GM12872 (cell line): Measurements from ENCODE around the gene MAP4K4.

Source experiments
- TF ChIP-seq, protein P1 (sequence below): IDR thresholded peaks from 3 replicates; pipeline ENCODE4 v1.5.1; 2011; ENCODE audit warnings: low read depth, mild to moderate bottlenecking, low read length, moderate library complexity; ENCODE audit not compliant: insufficient read depth

MAP4K4 gene

DNA sequence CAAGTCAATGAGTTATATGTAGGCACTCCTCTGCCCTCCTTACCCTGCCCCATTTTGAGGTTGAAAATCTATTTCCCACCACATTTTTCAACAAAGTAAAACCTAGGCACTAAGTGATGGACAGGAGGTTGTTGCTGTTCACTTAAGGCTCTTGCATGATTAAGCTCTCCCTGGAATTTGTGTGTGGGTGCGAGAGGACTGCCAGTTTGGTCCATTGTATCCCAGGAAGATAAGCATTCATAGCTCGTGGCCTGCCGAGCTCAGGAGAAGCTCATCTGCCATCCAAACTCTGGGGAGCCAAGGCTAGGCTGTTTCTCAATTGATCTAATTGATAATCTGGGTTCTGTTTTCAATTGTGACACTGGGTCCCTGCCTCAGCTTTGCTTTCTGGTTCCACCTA is 4.7 kb upstream of the MAP4K4 start:
- TF ChIP-seq, protein P1, sequence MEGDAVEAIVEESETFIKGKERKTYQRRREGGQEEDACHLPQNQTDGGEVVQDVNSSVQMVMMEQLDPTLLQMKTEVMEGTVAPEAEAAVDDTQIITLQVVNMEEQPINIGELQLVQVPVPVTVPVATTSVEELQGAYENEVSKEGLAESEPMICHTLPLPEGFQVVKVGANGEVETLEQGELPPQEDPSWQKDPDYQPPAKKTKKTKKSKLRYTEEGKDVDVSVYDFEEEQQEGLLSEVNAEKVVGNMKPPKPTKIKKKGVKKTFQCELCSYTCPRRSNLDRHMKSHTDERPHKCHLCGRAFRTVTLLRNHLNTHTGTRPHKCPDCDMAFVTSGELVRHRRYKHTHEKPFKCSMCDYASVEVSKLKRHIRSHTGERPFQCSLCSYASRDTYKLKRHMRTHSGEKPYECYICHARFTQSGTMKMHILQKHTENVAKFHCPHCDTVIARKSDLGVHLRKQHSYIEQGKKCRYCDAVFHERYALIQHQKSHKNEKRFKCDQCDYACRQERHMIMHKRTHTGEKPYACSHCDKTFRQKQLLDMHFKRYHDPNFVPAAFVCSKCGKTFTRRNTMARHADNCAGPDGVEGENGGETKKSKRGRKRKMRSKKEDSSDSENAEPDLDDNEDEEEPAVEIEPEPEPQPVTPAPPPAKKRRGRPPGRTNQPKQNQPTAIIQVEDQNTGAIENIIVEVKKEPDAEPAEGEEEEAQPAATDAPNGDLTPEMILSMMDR, result no peak

- TF ChIP-seq, protein P1, result no peak
Observed at GRCh38 chr2:101693991-101694588, 3.4 kb upstream of the MAP4K4 start.

DNA sequence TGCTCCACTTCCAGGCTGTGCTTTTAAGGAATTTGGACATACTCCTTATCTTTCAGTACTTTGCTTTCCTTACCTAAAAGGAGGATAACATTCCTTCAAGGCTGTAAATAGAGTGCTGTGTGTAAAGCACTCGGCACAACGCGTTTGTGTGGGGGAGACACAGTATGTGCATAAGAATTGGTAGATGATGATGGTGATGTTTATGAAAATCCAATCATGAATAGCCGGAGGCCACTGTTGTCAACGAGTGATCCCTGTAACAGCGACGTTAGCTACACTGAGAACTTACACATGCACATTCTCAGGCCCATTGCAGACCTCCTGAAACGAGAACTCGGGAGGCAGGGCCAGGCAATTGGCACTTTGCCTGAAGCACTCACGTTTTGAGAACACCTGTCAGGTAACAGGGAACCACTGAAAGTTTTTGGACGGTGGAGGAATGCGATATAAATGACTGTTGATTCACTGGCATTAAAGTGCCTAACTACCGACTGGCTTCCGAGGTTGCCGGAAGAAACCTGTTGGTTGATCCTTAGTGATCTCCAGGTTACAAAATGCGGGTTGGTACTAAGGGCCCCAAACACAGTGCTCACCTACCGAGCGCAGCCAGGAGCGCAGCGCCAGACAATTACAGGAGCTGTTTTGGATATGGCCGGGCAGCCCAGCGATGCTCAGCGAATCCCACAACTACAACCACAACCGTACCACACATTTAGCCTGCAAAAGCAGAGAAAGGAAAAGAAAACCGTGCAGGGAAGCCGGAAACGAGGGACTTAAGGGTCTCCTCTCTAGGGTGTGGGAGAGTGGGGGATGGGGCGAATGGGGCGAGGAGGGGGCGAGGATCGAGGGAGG is 1.0 kb upstream of the MAP4K4 start:
- TF ChIP-seq, protein P1, result no peak

DNA sequence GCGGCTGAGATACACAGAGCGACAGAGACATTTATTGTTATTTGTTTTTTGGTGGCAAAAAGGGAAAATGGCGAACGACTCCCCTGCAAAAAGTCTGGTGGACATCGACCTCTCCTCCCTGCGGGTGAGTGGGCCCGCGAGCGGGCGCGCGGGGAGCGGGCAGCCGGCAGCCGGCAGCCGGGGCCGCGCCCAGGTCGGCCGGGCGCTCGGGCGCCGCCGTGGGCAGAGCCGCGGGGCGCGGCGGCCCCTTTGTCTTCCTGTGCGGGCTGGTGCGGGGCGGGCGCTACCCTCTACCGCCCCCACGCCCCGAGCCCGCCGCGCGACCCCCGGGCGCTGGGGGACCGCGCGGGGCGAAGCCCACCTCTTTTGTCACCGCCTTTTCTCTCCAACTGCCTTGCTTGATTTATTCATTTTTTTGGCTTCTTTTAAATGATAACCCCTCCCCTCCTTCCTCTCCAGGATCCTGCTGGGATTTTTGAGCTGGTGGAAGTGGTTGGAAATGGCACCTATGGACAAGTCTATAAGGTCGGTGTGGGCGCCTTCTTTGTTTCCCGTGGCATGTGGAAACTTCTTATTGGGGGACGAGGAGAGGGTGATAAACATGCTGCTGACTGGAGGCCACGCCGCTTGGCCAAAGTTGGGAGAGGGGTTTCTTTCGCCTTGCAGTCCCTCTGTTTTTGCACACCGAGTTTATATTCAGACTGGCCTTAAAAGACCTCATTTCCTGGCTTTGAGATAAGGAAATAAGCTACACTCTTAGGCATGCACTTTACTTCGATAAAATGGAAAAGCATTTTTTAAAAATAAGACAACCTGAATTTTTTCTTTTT is 722 bp downstream of the MAP4K4 start:
- TF ChIP-seq, protein P1, result no peak

GRCh38 chr2:101698844-101699754 is 1.6 kb downstream of the MAP4K4 start:
- TF ChIP-seq, protein P1, result no peak

- TF ChIP-seq, protein P1, result no peak
Observed at GRCh38 chr2:101699755-101700461, 2.4 kb downstream of the MAP4K4 start.
